NCI-H2081 (cell line): ENCODE results near the gene GSTO1.

ENCODE experiments used
- DNase-seq, 2 experiments: peaks; one replicate each; lab custom pipeline; 2025; lab: John Stamatoyannopoulos, UW

GSTO1 gene

GRCh38 chr10:104304927-104305326 lies 50.2 kb downstream of the GSTO1 start:
- DNase-seq, result no peak

DNA sequence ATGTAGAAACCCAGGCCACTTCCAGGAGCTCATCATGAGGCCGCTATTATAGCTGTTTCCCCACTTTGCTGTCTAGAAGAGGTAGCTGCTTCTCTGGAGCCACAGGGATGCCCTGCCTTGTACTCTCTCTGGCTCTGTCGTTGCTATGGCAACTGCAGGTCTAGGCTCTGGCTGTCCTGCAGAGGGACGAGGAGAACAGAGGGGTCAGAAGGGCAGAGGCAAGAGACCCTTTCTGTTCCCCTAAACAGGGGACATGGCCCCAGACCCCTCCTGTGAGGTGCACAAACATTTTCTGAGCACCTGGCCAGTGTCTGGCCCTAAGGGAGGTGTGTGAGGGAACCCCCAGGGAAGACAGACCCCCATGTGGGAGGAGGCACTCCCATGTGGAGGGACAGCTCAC lies 52.2 kb downstream of the GSTO1 start:
- DNase-seq, result no peak

DNA sequence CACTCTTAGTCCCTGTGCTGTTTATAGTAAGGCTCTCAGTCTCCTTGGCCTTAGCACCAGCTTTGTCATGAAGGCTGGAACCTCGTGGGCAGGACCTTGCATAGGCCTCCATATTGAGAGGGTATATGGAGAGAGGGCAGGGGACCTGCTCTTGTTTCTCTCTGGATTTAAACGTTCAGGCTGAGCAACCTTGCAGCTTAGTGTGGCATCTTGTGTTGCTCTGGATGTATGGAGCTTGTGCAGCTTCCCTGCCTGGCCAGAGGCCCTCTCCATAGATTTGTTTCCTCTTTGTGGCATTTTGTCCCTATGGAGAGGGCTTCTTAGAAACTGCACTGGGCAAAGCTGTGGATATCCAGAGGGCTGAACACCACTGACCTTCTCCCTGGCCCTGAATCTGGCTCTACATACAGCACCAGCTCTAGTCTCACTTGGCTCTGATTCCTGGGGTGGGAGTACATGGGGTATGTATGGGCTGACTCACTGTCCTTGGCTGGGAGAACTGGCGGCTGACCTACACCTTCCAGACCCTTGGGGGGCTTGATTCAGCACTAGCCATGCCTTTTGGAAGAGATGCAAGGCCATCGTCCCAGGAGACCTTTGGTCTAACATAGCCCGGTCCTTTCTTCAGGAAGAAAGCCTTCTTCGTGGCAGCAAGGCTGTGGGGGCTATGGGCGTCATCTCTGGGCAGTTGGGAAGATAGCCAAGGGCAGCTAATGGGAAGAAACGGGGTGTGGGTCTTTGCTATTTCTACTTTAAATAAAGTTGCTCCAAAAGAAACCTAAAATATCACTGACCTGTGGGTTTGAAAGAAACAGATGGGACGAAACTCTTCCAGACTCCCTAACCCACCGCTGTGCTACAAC lies 53.1 kb downstream of the GSTO1 start:
- DNase-seq, result no peak

GRCh38 chr10:104308439-104308903 lies 53.8 kb downstream of the GSTO1 start:
- no peak for DNase-seq

DNA sequence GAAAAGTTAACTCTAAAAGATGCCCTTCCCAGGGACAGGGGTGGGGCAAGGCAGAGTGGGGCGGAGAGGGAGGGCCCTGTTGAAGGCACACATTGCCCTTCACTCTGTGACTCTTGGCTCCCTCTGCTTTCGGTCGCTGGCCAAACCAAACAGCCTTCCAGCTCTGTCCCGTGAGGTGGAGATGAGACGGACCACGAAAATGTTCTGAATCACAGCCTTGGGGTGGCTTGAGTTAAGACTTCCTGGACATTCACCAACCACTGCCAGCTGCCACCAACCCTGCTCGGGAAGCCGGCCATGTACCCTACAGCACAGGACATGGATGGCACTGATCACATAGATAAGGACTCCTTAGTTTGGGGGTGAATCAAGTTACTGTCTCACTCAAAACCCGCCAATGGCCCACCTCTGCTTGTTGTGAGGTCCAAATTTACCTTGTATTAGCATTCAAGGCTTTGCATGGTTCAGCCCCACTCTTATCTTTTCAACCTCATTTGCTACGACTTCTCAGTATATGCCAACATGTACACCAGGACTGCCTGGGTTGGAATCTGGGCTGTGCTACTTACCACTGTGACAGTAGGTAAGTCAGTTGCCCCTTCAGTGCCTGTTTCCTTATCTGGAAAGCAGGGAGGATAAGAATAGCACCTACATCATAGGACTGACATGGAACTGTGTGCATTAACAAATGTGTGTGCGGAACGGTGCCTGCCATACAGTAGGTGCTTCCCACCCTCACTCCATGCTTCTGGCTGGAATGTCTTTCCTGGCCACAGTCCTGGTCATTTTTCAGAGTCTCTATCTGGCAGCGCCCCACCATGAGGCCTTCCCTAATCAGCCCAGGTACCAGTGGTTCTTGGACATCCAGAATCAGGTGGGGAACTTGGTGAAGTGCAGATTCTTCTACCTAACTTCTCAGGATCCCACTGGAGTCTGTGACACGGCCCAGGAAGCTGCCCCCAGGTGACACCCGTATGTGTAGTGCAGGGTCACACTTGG lies 55.6 kb downstream of the GSTO1 start:
- DNase-seq, result no peak

DNA sequence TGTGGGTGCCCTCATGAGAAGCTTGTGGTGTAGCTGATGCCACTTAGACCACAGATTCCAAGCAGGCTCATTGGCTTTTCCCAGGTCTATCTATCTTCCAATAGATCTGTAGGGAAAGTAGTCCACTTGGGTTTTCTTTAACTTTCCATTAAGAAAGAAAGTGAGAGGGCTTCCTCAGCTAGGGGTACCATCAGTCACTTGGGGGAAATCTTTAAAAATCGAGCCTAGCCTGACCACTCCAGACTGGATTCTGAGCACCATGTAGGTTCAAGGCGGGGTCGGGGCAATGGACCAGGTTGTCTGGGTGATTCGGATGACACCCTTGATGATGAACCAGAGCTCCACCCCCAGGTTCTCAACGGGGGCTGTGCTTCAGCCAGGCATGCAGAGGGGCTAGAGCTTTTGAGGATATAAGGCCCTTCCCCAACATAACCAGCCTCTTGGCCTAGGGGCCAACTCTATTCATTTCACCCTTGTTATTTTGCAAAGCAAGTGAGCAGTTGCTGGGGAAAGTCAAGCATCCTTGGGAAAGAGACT lies 56.6 kb downstream of the GSTO1 start:
- DNase-seq, result no peak

DNA sequence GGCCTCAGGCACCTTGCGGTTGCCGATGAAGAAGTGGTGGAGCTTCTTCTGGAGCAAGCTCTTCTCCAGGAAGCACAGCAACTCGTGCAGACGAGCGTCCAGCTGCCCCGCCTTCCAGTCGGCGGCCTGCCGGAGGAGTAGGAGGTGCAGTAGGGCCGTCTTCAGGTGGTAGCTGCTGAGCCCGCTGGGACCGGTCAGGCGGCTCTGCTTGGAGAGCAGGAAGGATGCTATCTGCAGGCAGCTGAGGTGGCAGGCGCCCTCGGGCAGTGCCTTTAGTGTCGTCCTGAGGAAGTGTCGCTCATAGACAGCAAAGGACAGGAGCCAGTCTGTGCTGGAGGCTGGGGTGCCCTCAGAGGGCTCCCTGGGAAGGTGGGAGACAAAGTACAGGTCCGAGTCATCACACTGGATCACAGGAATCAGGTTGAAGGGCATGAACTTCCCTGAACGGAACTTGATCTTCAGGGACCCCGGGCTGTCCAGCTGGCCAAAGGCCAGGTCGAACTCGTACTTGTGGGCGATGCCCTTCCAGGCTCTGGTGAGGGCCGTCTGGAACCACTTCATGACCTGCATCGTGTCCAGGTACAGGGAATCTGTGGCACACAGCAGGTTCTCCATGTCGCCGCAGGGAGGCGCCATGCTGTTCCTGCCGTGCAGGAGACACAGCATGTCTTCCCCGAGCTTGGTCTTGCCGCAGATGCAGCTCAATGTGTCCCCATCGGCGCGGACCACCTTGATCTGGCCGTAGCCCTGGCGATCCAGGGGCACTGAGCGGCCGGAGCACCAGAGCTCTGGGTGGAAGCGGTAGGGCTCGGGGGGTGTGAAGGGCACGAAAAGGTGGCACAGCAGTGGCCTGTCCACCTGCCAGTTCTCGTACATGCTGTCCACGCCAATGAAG lies 60.1 kb downstream of the GSTO1 start:
- DNase-seq, result no peak

GRCh38 chr10:104315486-104315921 lies 60.8 kb downstream of the GSTO1 start:
- DNase-seq, result no peak

DNA sequence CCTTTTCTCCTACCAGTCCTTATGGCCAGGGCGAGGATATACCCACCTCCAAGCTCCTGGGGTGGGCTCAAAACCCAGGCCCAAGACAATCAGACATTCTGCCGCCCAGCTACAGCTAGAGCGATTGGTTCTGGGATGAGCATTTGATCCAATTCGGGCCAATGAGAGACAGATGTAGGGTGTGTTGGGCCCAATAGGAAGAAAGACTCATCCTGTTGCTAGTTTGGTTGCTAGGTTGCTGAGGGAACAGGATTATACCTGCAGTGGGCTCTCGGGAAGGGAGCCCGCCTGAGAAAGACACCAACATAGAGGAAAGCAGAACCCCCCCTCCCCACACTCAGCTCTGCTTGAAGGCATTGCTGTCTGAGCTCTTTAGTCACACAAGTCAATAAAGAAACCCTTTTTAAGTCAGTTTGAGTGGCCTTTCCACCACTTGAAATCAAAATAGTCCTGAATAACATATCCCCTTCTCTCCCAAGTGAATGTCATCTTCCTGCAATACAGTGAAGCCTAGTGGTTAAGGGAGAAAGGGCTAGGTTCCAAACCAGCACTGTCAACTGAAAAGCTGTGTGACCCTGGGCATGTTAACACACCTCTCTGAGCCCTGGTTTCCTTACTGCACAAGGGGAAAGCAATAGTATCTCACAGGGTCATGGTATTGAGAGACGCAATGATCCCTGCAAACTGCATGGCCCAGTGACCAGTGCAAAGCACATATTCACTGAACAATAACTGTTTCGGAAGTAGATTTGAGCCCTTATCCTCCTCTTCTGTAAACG lies 61.8 kb downstream of the GSTO1 start:
- DNase-seq, result no peak
